ENCODE measurements around the gene TRIM46. TPM values are rescaled to one million over a fixed set of nuclear protein-coding genes. Genes with fewer than 3 reads are reported as not detected.

The TRIM46 gene
- total RNA-seq, 1 experiment from 2014 or later: 18.4 TPM

GRCh38 chr1:155139895-155140629 is 33.6 kb upstream of the TRIM46 start, which contains the start of gene DPM3:
Gene DPM3 (minus strand): TSS chr1:155140531. CDS start chr1:155140240, 291 bp downstream.
- no peaks in the 10 kb centered on the region for H3K9me3 ChIP-seq (ENCODE audit: control insufficient read depth, low read depth, low read length)
- no peak within 1 kb of the TSS for H2BK5ac ChIP-seq (ENCODE audit: insufficient read length, low read length)
- no peaks in the 10 kb centered on the region for H3K79me1 ChIP-seq (ENCODE audit: insufficient read depth, low read depth, low read length, poor library complexity, severe bottlenecking)
- no peak within 1 kb of the TSS for H4K91ac ChIP-seq (ENCODE audit: insufficient read length, low read depth, low read length)
- H2BK15ac ChIP-seq (ENCODE audit: low read depth, low read length): no peak within 1 kb of the TSS
- Mint-ChIP-seq H3K27ac (peak within 1 kb of the TSS; percentile 73 to 98 (median 94); a peak in 6 of 7 replicates), H3K4me1 (peaks cover 16% of the 10 kb centered on the region in 2 experiments), H3K4me3 (peak within 1 kb of the TSS; percentile 96 to 100), H3K9me3 (no peaks in the 10 kb centered on the region), H3K27me3 (ENCODE audit: low read depth) (peaks cover 20% of the 10 kb centered on the region), H3K36me3 (ENCODE audit: insufficient read depth in 1 of 3, low read depth in 3 of 3) (peaks cover 14 to 17% (median 15%) of the 10 kb centered on the region in 3 experiments; a peak in 6 of 7 replicates)
- no peak within 1 kb of the TSS for H4K5ac ChIP-seq (ENCODE audit: insufficient read length, low read depth, low read length)
- H3K4me1 ChIP-seq (ENCODE audit: insufficient read depth, low read length): no peaks in the 10 kb centered on the region
- peak within 1 kb of the TSS; percentile 95 for H2AFZ ChIP-seq (ENCODE audit: low read length)
- no peak for TF ChIP-seq CTCF (conservative IDR thresholded peaks at IDR 0.05)
- H3K4ac ChIP-seq (ENCODE audit: low read depth, low read length): no peak within 1 kb of the TSS
- no peak within 1 kb of the TSS for H3K56ac ChIP-seq (ENCODE audit: insufficient read length, low read depth, low read length)
- no peak within 1 kb of the TSS; the same call in 1 of the 2 replicates for H3K14ac ChIP-seq (ENCODE audit: insufficient read depth, low read length)
- peak within 1 kb of the TSS; percentile 68 for H3K9ac ChIP-seq (ENCODE audit: extremely low read depth, insufficient read length, low read length)
- peak within 1 kb of the TSS; percentile 90 for H3K4me2 ChIP-seq (ENCODE audit: insufficient read depth, insufficient read length, low read length)
- H2BK20ac ChIP-seq (ENCODE audit: low read depth, low read length, poor library complexity, severe bottlenecking): no peak within 1 kb of the TSS
- no peaks in the 10 kb centered on the region for H4K20me1 ChIP-seq (ENCODE audit: control insufficient read depth, insufficient read depth, insufficient read length)
- H3K18ac ChIP-seq (ENCODE audit: insufficient read length, low read depth, low read length): no peak within 1 kb of the TSS
- H2BK120ac ChIP-seq (ENCODE audit: low read depth, low read length, poor library complexity, severe bottlenecking): no peak within 1 kb of the TSS
- no peaks in the 10 kb centered on the region for H3K27me3 ChIP-seq (ENCODE audit: insufficient read depth, low read length)
- WGBS (ENCODE audit: extremely low coverage, insufficient read length, low lambda C conversion rate): no CpG with 5 or more reads among the region's 42 CpGs
- H3K23me2 ChIP-seq (ENCODE audit: insufficient read length, low read depth, low read length, poor library complexity, severe bottlenecking): peaks cover 19% of the 10 kb centered on the region
- no peak within 1 kb of the TSS for H2BK12ac ChIP-seq (ENCODE audit: insufficient read length, low read depth, low read length)
- DNase-seq: peak; percentile 82
- no peak within 1 kb of the TSS for H3K27ac ChIP-seq (ENCODE audit: insufficient read length, low read depth, low read length)
- no peak within 1 kb of the TSS for H4K8ac ChIP-seq (replicated peaks; ENCODE audit: insufficient read length, low read depth, low read length)
- no peak within 1 kb of the TSS for H3T11ph ChIP-seq (ENCODE audit: low read length)
- no peak within 1 kb of the TSS for H3K23ac ChIP-seq (ENCODE audit: insufficient read length, low read depth, low read length)
- 0 out of 2 replicates have a peak, but pooled peaks cover 3% of the 10 kb centered on the region for H3K79me2 ChIP-seq (ENCODE audit: insufficient read depth, low read length)
- no peak within 1 kb of the TSS for H2AK5ac ChIP-seq (ENCODE audit: insufficient read length, low read length)

Measured in H9 (cell line).